Prostate gland (tissue), 2 donors: ENCODE results near the gene TARP.
"Not testable (repeated sequence)": the region's sequence is repeated elsewhere in the genome, so short reads cannot be mapped to it uniquely, and the experiment has no call there.

Experiments used
- DNase-seq: peaks from one replicate; pipeline ENCODE4 v3.0.0-alpha.2; 2019; ENCODE audit warnings: low spot score
- H3K27ac ChIP-seq, 2 donors: fragments of 200-600 bp; sonication (generic); 2 replicates each; pipeline ENCODE4 v1.5.1; 2017 to 2019
- H3K27me3 ChIP-seq: fragments of 200-600 bp; sonication (generic); replicated peaks from 2 replicates; pipeline ENCODE4 v1.5.1; 2019; ENCODE audit not compliant: insufficient read depth
- H3K36me3 ChIP-seq, 2 donors: fragments of 200-600 bp; sonication (generic); 1 replicate in 1 of 2; 2 replicates in 1 of 2; pipeline versions ENCODE4 v1.5.1 to v1.8.1; 2017 to 2019
- H3K4me1 ChIP-seq: fragments of 200-600 bp; sonication (generic); replicated peaks from 2 replicates; pipeline ENCODE4 v1.5.1; 2019
- H3K4me3 ChIP-seq, 2 donors: fragments of 200-600 bp; sonication (generic); 2 replicates each; pipeline ENCODE4 v1.5.1; 2017 to 2019
- H3K9me3 ChIP-seq: fragments of 200-600 bp; sonication (generic); 2 replicates; pipeline ENCODE4 v1.5.1; 2017
- POLR2A ChIP-seq: fragments of 450-650 bp; IDR thresholded peaks from one replicate; pipeline ENCODE4 v1.6.1; 2016; ENCODE audit warnings: antibody characterized with exemption, mild to moderate bottlenecking
- POLR2AphosphoS5 ChIP-seq: sonication (generic); formaldehyde crosslinking; IDR thresholded peaks from one replicate; pipeline ENCODE4 v1.6.1; 2017; ENCODE audit warnings: antibody characterized with exemption
- WGBS: methylation state at CpG from one replicate; pipeline ENCODE4 v1.1.5; 2018; 5-methylcytosine and 5-hydroxymethylcytosine counted together
- intact Hi-C: fragments of 100-400 bp; cut with DNase I; formaldehyde crosslinking; loops from one replicate; pipeline ENCODE4 v1.14.2; 2022
- TF ChIP-seq, protein P1 (sequence below), 4 experiments: fragments of 200-600 bp in 2 of 4; fragments of 450-650 bp in 2 of 4; sonication (generic) in 2 of 4; IDR thresholded peaks; 1 replicate in 3 of 4; 2 replicates in 1 of 4; pipeline ENCODE4 v1.5.1; 2016 to 2019; ENCODE audit warnings: antibody characterized with exemption in 4 of 4, mild to moderate bottlenecking in 2 of 4, moderate library complexity in 2 of 4

The TARP gene

GRCh38 chr7:38248069-38248567 lies 25.3 kb downstream of the TARP start:
- Histone ChIP-seq H3K36me3 (no peaks in the 10 kb centered on the region), H3K27me3 (no peaks in the 10 kb centered on the region), H3K27ac (peak overlapping the region in 1 of 2 donors; percentile 83), H3K9me3 (no peaks in the 10 kb centered on the region), H3K4me3 (no peak overlapping the region), H3K4me1 (no peaks in the 10 kb centered on the region)
- no peak for TF ChIP-seq POLR2AphosphoS5
- TF ChIP-seq, protein P1, sequence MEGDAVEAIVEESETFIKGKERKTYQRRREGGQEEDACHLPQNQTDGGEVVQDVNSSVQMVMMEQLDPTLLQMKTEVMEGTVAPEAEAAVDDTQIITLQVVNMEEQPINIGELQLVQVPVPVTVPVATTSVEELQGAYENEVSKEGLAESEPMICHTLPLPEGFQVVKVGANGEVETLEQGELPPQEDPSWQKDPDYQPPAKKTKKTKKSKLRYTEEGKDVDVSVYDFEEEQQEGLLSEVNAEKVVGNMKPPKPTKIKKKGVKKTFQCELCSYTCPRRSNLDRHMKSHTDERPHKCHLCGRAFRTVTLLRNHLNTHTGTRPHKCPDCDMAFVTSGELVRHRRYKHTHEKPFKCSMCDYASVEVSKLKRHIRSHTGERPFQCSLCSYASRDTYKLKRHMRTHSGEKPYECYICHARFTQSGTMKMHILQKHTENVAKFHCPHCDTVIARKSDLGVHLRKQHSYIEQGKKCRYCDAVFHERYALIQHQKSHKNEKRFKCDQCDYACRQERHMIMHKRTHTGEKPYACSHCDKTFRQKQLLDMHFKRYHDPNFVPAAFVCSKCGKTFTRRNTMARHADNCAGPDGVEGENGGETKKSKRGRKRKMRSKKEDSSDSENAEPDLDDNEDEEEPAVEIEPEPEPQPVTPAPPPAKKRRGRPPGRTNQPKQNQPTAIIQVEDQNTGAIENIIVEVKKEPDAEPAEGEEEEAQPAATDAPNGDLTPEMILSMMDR (IDR thresholded peaks at IDR 0.05): no peak
- TF ChIP-seq POLR2A: no peak
- DNase-seq: no peak
- 83% methylated on average over 5 of the region's 5 CpGs for WGBS
- intact Hi-C loops: no loop called here

DNA sequence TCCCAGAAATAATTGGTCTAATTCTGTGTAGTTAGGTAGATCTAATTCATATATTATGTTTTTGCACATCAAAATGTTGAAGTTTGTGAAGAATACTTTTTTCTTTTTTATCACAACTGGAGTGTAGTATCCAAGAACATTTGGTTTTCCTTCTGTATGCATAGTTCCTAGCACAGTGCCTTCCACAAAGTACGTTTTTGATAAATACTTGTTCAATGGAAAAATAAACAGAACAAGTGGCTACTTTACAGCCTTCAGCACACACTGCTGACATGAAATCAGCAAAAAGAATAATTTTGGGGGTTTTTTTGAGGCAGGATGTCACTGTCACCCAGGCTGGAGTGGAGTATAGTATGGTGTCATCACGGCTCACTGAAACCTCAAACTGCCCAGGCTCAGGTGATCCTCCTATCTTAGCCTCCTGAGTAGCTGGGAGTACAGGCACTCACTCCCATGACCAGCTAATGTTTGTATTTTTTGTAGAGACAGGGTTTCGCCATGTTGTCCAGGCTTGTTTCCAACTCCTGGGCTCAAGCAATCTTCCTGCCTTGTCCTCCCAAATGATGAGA lies 27.9 kb downstream of the TARP start:
- Histone ChIP-seq H3K27ac (peak overlapping the region; percentile 74 to 83), H3K36me3 (no peaks in the 10 kb centered on the region), H3K9me3 (no peaks in the 10 kb centered on the region), H3K4me1 (no peaks in the 10 kb centered on the region), H3K27me3 (no peaks in the 10 kb centered on the region), H3K4me3 (no peak overlapping the region)
- 52% methylated on average over 3 of the region's 3 CpGs for WGBS
- DNase-seq: no peak
- intact Hi-C loops: no loop called here
- TF ChIP-seq, protein P1 (IDR thresholded peaks at IDR 0.05): no peak
- TF ChIP-seq POLR2AphosphoS5: peak; percentile 49
- TF ChIP-seq POLR2A: no peak

- TF ChIP-seq, protein P1 (IDR thresholded peaks at IDR 0.05): no peak
- TF ChIP-seq POLR2A (no peak), POLR2AphosphoS5 (no peak)
- DNase-seq: no peak
- WGBS: 94% methylated on average over 14 of the region's 14 CpGs
- Histone ChIP-seq H3K27ac (peak overlapping the region; percentile 74 to 83), H3K4me1 (no peaks in the 10 kb centered on the region), H3K4me3 (no peak overlapping the region), H3K36me3 (no peaks in the 10 kb centered on the region), H3K9me3 (no peaks in the 10 kb centered on the region), H3K27me3 (no peaks in the 10 kb centered on the region)
- intact Hi-C loops: no loop called here
Measured at GRCh38 chr7:38244516-38244915, 28.9 kb downstream of the TARP start.

DNA sequence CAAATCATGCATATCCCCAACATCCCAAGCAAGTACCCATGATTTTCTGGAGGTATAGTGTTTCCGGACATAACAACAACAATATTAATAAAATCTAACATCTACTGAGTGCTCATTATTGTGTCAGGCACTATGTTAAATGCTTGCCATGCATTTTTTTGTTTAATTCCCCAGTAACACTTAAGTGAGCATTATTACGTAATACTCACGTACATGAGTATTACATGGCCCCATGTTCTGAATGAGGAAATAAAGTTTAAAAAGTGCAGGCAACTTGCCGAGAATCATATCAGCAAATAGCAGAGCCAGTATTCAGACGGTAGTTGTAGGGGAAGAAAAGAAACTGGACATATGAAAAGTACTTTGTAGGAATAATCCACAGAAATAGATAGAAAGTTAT lies 30.1 kb downstream of the TARP start:
- H3K27me3 ChIP-seq, H3K36me3 ChIP-seq, intact Hi-C loops, H3K4me1 ChIP-seq, H3K9me3 ChIP-seq, H3K4me3 ChIP-seq, DNase-seq: not testable (repeated sequence)
- TF ChIP-seq POLR2AphosphoS5: peak; percentile 70
- H3K27ac ChIP-seq: peak overlapping the region; percentile 74 to 83
- 49% methylated on average over 5 of the region's 5 CpGs for WGBS

- Histone ChIP-seq H3K27me3 (no peaks in the 10 kb centered on the region), H3K9me3 (no peaks in the 10 kb centered on the region), H3K36me3 (no peaks in the 10 kb centered on the region), H3K4me3 (no peak overlapping the region), H3K27ac (peak overlapping the region; percentile 74 to 83), H3K4me1 (no peaks in the 10 kb centered on the region)
- TF ChIP-seq, protein P1 (IDR thresholded peaks at IDR 0.05): no peak
- TF ChIP-seq POLR2AphosphoS5 (no peak), POLR2A (no peak)
- no peak for DNase-seq
- 87% methylated on average over 6 of the region's 6 CpGs for WGBS
- intact Hi-C loops: no loop called here
Measured at GRCh38 chr7:38242814-38243213, 30.6 kb downstream of the TARP start.
